ENCODE measurements around the gene OSBPL2.

OSBPL2 gene

GRCh38 chr20:62305765-62306413 is 67.6 kb downstream of the OSBPL2 start:
- H3K36me3 Mint-ChIP-seq: peaks cover 39% of the 10 kb centered on the region
- H3K27ac Mint-ChIP-seq: peak overlapping the region; percentile 99

GRCh38 chr20:62306414-62307187 is 68.3 kb downstream of the OSBPL2 start:
- Mint-ChIP-seq H3K9me3 (no peaks in the 10 kb centered on the region), H3K4me1 (peaks cover 38% of the 10 kb centered on the region), H3K27me3 (no peaks in the 10 kb centered on the region), H3K27ac (no peak overlapping the region), H3K4me3 (no peak overlapping the region), H3K36me3 (peaks cover 39% of the 10 kb centered on the region)
- ATAC-seq: no peak

More at GRCh38 chr20:62305765-62306413, 67.6 kb downstream of the OSBPL2 start:
- no peaks in the 10 kb centered on the region for H3K9me3 Mint-ChIP-seq
- peak overlapping the region; percentile 28 for H3K4me3 Mint-ChIP-seq
- no peak for ATAC-seq
- H3K4me1 Mint-ChIP-seq: peaks cover 38% of the 10 kb centered on the region
- H3K27me3 Mint-ChIP-seq: no peaks in the 10 kb centered on the region

- Mint-ChIP-seq H3K36me3 (peaks cover 39% of the 10 kb centered on the region), H3K27ac (no peak overlapping the region), H3K4me3 (no peak overlapping the region), H3K9me3 (no peaks in the 10 kb centered on the region), H3K27me3 (no peaks in the 10 kb centered on the region), H3K4me1 (peaks cover 30% of the 10 kb centered on the region)
- ATAC-seq: no peak
Observed at GRCh38 chr20:62307226-62308101, 69.1 kb downstream of the OSBPL2 start.

- Mint-ChIP-seq H3K4me3 (no peak overlapping the region), H3K36me3 (peaks cover 39% of the 10 kb centered on the region), H3K27me3 (no peaks in the 10 kb centered on the region), H3K9me3 (no peaks in the 10 kb centered on the region), H3K27ac (no peak overlapping the region), H3K4me1 (peaks cover 28% of the 10 kb centered on the region)
- ATAC-seq: no peak
Observed at GRCh38 chr20:62308102-62308822, 69.9 kb downstream of the OSBPL2 start.

- H3K4me3 Mint-ChIP-seq: no peak overlapping the region
Observed at GRCh38 chr20:62309198-62309944, 71.0 kb downstream of the OSBPL2 start.

GRCh38 chr20:62309947-62310756 is 71.8 kb downstream of the OSBPL2 start:
- H3K9me3 Mint-ChIP-seq: no peaks in the 10 kb centered on the region
- H3K4me1 Mint-ChIP-seq: peaks cover 11% of the 10 kb centered on the region
- H3K36me3 Mint-ChIP-seq: peaks cover 37% of the 10 kb centered on the region
- H3K27ac Mint-ChIP-seq: no peak overlapping the region
- H3K4me3 Mint-ChIP-seq: no peak overlapping the region
- no peaks in the 10 kb centered on the region for H3K27me3 Mint-ChIP-seq
- no peak for ATAC-seq

More at GRCh38 chr20:62309198-62309944, 71.0 kb downstream of the OSBPL2 start:
- no peak for ATAC-seq
- peaks cover 19% of the 10 kb centered on the region for H3K4me1 Mint-ChIP-seq
- H3K36me3 Mint-ChIP-seq: peaks cover 38% of the 10 kb centered on the region
- H3K9me3 Mint-ChIP-seq: no peaks in the 10 kb centered on the region
- no peak overlapping the region for H3K27ac Mint-ChIP-seq
- no peaks in the 10 kb centered on the region for H3K27me3 Mint-ChIP-seq

GRCh38 chr20:62310757-62311121 is 72.4 kb downstream of the OSBPL2 start:
- H3K9me3 Mint-ChIP-seq: no peaks in the 10 kb centered on the region
- peaks cover 37% of the 10 kb centered on the region for H3K36me3 Mint-ChIP-seq
- H3K4me3 Mint-ChIP-seq: no peak overlapping the region
- peaks cover 5% of the 10 kb centered on the region for H3K4me1 Mint-ChIP-seq
- no peaks in the 10 kb centered on the region for H3K27me3 Mint-ChIP-seq
- no peak for ATAC-seq
- H3K27ac Mint-ChIP-seq: no peak overlapping the region

- Mint-ChIP-seq H3K4me1 (peaks cover under 1% of the 10 kb centered on the region), H3K9me3 (no peaks in the 10 kb centered on the region), H3K36me3 (peaks cover 36% of the 10 kb centered on the region), H3K4me3 (no peak overlapping the region), H3K27me3 (no peaks in the 10 kb centered on the region), H3K27ac (no peak overlapping the region)
- peak; percentile 28 for ATAC-seq
Observed at GRCh38 chr20:62311150-62311549, 72.8 kb downstream of the OSBPL2 start.

GRCh38 chr20:62311832-62312661 is 73.7 kb downstream of the OSBPL2 start:
- Mint-ChIP-seq H3K27me3 (no peaks in the 10 kb centered on the region), H3K36me3 (peaks cover 39% of the 10 kb centered on the region), H3K27ac (no peak overlapping the region), H3K4me3 (no peak overlapping the region), H3K9me3 (no peaks in the 10 kb centered on the region), H3K4me1 (no peaks in the 10 kb centered on the region)
- no peak for ATAC-seq

- Mint-ChIP-seq H3K27ac (no peak overlapping the region), H3K4me3 (no peak overlapping the region), H3K4me1 (peaks cover 4% of the 10 kb centered on the region), H3K27me3 (no peaks in the 10 kb centered on the region), H3K36me3 (peaks cover 39% of the 10 kb centered on the region), H3K9me3 (no peaks in the 10 kb centered on the region)
- no peak for ATAC-seq
Observed at GRCh38 chr20:62312662-62312977, 74.3 kb downstream of the OSBPL2 start.

GRCh38 chr20:62313021-62313420 is 74.7 kb downstream of the OSBPL2 start:
- Mint-ChIP-seq H3K4me1 (peaks cover 5% of the 10 kb centered on the region), H3K27me3 (no peaks in the 10 kb centered on the region), H3K9me3 (no peaks in the 10 kb centered on the region), H3K36me3 (peaks cover 36% of the 10 kb centered on the region), H3K27ac (no peak overlapping the region), H3K4me3 (no peak overlapping the region)
- ATAC-seq: no peak

GRCh38 chr20:62313460-62314338 is 75.4 kb downstream of the OSBPL2 start:
- no peak for ATAC-seq
- Mint-ChIP-seq H3K9me3 (no peaks in the 10 kb centered on the region), H3K4me1 (peaks cover 5% of the 10 kb centered on the region), H3K36me3 (peaks cover 35% of the 10 kb centered on the region), H3K27me3 (no peaks in the 10 kb centered on the region), H3K27ac (no peak overlapping the region), H3K4me3 (no peak overlapping the region)
